Left ventricle myocardium superior (tissue), 1 donor: ENCODE data around the gene KCTD16. TPM values are rescaled to one million over a fixed set of nuclear protein-coding genes. Genes with fewer than 3 reads are reported as not detected.

Experiments
- ATAC-seq: fragments of 200-7000 bp; cut with Tn5 transposase; one replicate; pipeline ENCODE4 v1.9.1; 2020; ENCODE audit warnings: mild to moderate bottlenecking, moderate library complexity
- DNase-seq: peaks from one replicate; pipeline ENCODE4 v3.0.0-alpha.2; 2020
- intact Hi-C: fragments of 100-400 bp; cut with micrococcal nuclease; formaldehyde crosslinking; loops from one replicate; pipeline ENCODE4 v1.11.0; 2022
- total RNA-seq: library from RNA; stranded (reverse); fragmentation: NEBNext Ultra II Directional; extraction: Animal tissue kit (Norgen Biotek cat#: 25700); gene quantifications from one replicate; pipeline ENCODE4 v1.2.1, GENCODE V29; 2021
- donor health status: DM: no; HTN: yes; CAD: no; lungs with severe emphysema.

Gene KCTD16
- total RNA-seq, 1 donor from 2014 or later: not detected

DNA sequence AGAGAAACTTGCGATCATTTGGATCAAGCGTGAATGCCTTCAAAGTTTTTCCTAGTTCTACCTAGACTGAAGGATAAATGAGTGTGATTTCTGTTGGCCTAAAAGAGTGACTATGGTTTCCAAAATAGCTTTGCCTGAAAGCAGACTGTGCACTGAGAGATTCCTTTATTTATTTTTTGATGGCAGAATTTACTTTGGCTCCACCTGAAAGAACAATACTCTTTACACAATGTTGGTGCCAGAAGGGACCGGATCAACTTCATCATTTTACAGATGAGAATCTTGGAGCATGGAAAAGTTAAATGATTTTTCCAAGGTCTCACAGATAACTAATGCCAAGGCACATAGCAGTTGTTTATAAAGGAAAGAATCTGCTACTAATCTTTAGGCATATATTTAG lies 199.6 kb downstream of the KCTD16 start:
- DNase-seq: no peak
- no peak for ATAC-seq
- intact Hi-C loops: no loop called here

DNA sequence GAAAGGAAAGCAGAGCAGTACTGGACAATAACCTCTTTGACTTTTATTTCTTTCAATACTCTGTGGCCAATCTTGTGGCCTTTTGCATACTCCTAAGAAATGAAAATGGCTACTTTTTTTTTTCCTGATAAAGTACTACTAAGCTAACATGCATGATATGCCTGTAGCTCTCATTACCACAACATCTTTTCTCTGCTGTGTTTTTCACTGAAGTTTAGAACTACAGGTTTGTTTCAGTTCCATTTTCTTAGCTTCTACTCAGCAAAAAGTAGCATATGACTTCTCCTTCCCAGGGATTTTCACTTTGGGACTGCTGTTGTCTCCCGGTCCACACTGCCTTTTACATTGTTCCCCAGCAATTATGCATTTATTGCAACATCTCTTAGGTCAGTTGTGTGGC lies 204.0 kb downstream of the KCTD16 start:
- intact Hi-C loops: no loop called here
- no peak for DNase-seq

DNA sequence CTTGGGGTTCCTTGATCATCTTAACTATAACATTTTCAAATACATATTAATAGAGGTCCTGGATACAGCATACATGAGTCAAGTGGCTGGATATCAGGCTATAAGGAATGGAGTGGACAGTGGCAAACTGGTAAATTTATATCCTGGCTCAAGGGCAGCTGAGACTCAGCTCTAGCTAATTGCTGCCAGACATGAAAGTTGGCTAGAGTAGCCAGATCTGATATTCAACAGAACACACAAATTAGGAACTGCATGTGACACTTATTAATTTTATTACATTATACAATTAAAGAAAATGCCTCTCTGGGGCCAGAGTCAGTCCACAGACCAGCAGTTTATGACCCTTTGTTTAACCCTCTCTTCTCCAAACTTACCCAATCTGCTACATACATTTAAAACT lies 206.5 kb downstream of the KCTD16 start:
- intact Hi-C loops: no loop called here
- DNase-seq: no peak
- no peak for ATAC-seq

More for the DNA sequence above, 204.0 kb downstream of the KCTD16 start:
- ATAC-seq: no peak

DNA sequence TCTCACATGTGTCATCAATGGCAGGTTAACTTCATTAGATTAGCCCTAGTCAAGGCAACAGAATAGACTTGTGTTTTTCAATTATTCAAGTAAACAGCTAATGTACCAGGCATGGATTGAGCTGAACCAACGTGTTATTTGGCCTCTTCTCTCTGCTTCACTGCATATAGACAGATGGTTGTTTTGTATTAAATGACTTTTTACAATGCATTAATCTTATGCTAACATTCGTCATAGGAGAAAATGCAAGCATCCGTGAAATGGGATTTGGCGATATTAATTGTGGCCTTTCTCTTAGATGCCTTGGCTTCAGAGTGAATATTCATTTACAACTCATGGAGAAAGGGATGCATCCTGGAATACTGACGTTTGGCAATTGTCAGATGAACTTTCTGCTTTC lies 208.0 kb downstream of the KCTD16 start:
- ATAC-seq (no peak), DNase-seq (no peak)
- intact Hi-C loops: no loop called here

- no peak for ATAC-seq
- intact Hi-C loops: no loop called here
- no peak for DNase-seq
Observed at GRCh38 chr5:144385597-144385996, 214.9 kb downstream of the KCTD16 start.

DNA sequence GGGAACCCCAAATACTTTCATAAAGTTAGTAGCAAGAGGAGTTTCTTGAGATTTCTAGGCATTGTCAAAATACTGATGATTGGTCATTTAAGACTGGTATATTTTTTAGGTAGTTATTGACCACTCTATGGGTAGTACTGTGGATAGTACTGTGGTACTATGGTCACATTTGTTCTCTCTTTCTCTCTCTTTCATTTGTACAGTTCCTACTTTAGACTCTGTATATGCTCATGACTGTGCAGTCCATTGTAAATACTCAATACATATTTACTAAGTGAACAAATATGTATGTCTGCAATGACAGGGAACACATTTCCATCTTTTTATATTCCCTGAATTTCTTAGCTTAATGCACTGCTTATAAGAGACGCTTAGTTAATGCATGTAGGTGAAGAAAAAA lies 215.6 kb downstream of the KCTD16 start:
- no peak for DNase-seq
- ATAC-seq: no peak
- intact Hi-C loops: no loop called here

DNA sequence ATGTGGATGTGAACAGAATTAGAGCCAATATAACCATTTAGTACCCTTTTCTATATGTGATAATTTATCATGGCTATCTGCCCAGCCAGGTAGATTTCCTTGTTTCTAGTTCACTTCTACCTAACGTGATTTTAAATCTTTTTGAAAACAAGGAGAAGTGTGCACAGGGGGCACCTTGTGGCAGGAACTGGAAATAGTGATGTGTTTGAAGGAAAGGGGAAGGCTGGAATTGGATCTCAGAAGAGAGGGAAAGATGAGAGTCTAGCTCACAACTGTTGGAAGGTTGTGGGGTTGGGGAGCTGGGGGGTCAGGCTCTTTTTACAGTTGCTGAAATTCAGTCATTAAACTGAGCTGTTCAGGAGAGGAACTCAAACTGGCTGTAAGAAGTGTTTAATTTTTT lies 219.5 kb downstream of the KCTD16 start:
- DNase-seq: no peak
- no peak for ATAC-seq
- intact Hi-C loops: no loop called here

DNA sequence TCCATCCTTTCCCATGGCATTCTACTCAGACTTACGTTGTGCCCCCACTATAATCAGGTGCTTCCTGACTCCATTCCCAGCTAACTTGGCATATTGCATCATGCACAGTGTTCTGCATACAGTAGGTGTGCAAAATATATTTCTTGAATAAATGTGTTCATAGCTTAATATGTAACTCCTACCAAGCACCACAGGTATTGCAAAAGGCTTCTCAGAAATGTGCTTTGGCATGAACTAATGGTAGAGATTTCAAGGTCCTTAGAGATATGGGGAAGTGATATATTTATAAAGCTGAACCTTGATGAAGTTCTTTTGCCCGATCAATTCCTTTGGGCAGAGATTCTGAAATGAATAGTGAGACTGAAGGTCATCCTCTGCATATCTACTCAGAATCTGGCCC lies 220.4 kb downstream of the KCTD16 start:
- no peak for DNase-seq
- intact Hi-C loops: no loop called here
- ATAC-seq: no peak

GRCh38 chr5:144393641-144394435 lies 223.2 kb downstream of the KCTD16 start:
- intact Hi-C loops: no loop called here
- ATAC-seq: no peak
- no peak for DNase-seq

GRCh38 chr5:144395704-144396103 lies 225.0 kb downstream of the KCTD16 start:
- intact Hi-C loops: no loop called here
- DNase-seq (no peak), ATAC-seq (no peak)

GRCh38 chr5:144403058-144403457 lies 232.4 kb downstream of the KCTD16 start:
- ATAC-seq: no peak
- intact Hi-C loops: no loop called here

DNA sequence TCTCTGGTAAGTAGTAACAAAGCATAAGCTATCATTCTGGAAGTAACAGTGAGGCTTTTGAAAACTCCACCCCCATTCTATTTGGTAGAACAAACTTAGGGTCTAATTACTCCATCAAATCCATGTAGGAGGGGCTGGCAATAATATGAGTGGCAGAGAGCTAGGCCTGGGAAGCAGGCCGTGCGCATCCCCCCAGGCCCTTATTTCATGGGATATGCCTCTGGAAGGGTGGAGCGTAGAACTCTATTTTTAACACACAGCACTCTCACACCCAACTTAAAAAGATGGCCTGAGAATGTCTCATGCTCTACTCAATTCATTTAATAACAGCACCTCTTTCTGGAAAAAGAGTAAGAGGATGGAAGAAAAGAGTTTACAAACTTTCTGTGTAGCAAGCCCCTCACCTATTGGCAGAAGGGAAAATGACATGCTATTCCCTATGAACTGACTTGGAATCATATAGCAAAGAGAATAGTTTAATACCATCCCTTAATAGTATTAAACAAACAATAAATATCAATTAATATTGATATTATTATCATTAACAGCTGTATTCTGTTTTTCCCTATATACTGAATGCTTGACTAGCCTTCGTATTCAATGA lies 233.2 kb downstream of the KCTD16 start:
- intact Hi-C loops: no loop called here
- DNase-seq: no peak
- no peak for ATAC-seq

More at GRCh38 chr5:144403058-144403457, 232.4 kb downstream of the KCTD16 start:
- no peak for DNase-seq

GRCh38 chr5:144404672-144405071 lies 234.0 kb downstream of the KCTD16 start:
- intact Hi-C loops: no loop called here
- ATAC-seq: no peak
- DNase-seq: no peak

DNA sequence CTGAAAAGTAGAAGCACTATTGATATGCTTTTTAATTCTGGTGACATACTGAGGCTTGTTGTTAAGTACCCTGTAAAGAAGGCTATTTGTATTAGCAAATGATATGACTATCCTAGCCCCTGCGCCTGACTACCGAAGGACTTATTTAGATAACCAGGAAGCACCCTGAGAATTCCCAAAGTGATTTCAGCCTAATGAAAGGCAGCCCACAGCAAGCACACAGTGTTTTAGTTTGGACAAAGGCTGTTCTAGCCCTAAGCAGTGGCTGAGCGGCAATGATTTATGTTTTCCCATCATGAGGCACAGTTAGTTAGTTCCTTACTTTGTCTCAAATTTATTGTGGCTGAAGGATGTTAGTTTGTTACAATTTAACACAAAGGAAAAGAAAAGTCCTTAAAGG lies 235.3 kb downstream of the KCTD16 start:
- intact Hi-C loops: no loop called here
- ATAC-seq (no peak), DNase-seq (no peak)

DNA sequence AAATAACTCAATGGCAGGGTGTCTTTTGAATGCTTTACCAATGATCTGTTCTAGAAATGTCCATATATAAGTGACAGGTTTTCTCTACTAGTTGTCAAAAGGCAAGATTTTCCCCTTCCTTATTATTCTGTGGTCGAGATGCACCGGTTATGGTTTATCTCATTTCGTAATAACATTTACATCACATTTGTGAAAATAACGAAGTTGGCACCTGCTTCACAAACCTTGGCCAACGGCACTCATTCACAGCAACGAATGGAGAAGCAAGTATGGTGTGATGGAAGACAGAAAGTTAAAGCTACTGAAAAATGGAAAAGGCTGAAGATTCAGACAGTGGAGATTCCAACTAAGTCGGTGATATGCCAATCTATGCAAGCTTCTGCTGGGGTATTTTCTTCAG lies 235.8 kb downstream of the KCTD16 start:
- DNase-seq (no peak), ATAC-seq (no peak)
- intact Hi-C loops: no loop called here

DNA sequence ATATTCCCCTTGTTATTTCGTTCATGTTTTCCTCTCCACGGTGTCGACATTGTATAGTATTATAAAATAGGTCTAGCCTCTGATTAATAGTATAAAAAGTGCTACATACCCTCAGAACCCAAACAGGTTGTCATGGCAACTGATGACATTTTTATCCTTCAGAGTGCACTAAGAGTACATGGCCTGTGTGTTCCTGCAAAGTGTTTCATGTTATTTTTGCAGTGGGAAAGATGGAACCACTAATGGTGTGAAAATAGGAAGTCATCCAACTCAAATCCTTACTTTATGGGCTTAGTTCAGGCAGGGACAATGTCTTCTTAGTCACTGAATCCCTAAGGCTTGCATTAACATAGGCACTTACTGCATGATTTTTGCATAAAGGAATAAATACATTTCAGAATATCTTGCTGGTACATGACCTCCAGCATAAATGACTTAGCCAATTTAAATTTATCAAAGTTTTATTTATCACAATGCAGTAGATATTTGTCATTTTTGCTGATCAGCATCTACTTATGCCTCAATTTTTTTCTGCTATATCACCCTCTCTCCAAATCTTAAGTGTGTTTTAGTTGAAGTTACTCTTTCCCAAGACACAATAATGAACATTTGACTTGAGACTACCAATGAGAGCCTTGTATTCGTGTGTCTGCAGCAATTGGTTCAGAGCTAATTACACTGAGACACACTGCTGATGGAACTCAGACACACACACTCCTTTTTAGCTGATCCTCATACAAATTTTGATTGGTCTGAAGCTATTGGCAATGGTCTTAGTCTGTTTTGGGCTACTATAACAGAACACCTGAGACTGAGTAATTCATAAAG lies 243.7 kb downstream of the KCTD16 start:
- ATAC-seq (no peak), DNase-seq (no peak)
- intact Hi-C loops: no loop called here

DNA sequence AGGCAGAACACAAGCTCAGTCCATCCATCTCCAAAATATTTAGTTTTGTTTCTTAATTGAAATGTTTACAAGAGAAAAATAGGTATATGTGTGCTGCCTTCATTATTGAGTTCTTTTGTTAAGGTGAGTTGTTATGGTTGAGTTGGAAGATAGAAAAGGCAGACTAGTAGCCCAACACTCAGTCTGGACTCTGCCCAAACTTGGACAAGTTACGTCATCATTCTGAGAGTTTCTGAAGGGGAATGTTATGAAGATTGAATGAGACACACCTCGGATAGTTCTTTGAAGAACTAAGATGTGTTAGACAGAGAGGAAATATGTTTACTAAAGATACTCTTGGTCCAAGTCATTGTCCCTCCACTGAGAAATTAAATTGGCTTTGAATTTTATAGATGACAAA lies 245.5 kb downstream of the KCTD16 start:
- DNase-seq (no peak), ATAC-seq (no peak)
- intact Hi-C loops: no loop called here

DNA sequence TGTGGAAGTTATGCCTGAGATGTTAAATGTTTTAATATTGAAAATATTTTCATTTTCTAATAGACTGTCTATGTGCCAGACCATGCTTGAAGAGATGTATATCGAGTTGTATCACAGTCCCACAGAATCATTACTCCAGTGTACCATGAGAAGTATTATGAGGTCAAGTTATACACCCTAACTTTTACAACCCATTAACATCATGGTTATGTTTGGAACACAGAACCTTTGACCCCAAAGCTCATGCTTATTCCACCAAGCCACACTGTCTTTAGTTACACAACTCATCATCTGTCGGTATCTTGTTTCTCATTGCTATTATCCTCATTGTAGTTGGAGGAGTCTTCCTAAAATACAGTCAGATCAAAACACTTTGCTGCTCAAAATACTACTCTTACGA lies 248.0 kb downstream of the KCTD16 start:
- no peak for ATAC-seq
- intact Hi-C loops: no loop called here
- DNase-seq: no peak

- no peak for ATAC-seq
- intact Hi-C loops: no loop called here
- DNase-seq: no peak
Observed at GRCh38 chr5:144421411-144421810, 250.7 kb downstream of the KCTD16 start.

- intact Hi-C loops: no loop called here
- ATAC-seq: no peak
- no peak for DNase-seq
Observed at GRCh38 chr5:144422018-144422727, 251.5 kb downstream of the KCTD16 start.
